Mucosa of stomach (tissue), 1 donor: ENCODE measurements around the gene JSRP1.

Experiments used
- H3K27me3 ChIP-seq: one replicate; pipeline ENCODE4 v1.7.0; 2013; ENCODE audit warnings: mild to moderate bottlenecking, low read length; ENCODE audit not compliant: control insufficient read depth, insufficient read depth
- H3K36me3 ChIP-seq: one replicate; pipeline ENCODE4 v1.7.0; 2013; ENCODE audit warnings: low read length; ENCODE audit not compliant: control insufficient read depth, insufficient read depth
- H3K4me1 ChIP-seq: one replicate; pipeline ENCODE4 v1.7.0; 2013; ENCODE audit warnings: mild to moderate bottlenecking, low read length; ENCODE audit not compliant: control insufficient read depth, insufficient read depth
- H3K4me3 ChIP-seq: one replicate; pipeline ENCODE4 v1.7.0; 2013; ENCODE audit warnings: low read length
- H3K9ac ChIP-seq: one replicate; pipeline ENCODE4 v1.7.0; 2013; ENCODE audit warnings: mild to moderate bottlenecking, low read length, moderate library complexity
- H3K9me3 ChIP-seq: one replicate; pipeline ENCODE4 v1.7.0; 2013; ENCODE audit warnings: mild to moderate bottlenecking, low read length, moderate library complexity; ENCODE audit not compliant: control insufficient read depth
- donor health status: Pancreatic carcinoma.

JSRP1 gene

DNA sequence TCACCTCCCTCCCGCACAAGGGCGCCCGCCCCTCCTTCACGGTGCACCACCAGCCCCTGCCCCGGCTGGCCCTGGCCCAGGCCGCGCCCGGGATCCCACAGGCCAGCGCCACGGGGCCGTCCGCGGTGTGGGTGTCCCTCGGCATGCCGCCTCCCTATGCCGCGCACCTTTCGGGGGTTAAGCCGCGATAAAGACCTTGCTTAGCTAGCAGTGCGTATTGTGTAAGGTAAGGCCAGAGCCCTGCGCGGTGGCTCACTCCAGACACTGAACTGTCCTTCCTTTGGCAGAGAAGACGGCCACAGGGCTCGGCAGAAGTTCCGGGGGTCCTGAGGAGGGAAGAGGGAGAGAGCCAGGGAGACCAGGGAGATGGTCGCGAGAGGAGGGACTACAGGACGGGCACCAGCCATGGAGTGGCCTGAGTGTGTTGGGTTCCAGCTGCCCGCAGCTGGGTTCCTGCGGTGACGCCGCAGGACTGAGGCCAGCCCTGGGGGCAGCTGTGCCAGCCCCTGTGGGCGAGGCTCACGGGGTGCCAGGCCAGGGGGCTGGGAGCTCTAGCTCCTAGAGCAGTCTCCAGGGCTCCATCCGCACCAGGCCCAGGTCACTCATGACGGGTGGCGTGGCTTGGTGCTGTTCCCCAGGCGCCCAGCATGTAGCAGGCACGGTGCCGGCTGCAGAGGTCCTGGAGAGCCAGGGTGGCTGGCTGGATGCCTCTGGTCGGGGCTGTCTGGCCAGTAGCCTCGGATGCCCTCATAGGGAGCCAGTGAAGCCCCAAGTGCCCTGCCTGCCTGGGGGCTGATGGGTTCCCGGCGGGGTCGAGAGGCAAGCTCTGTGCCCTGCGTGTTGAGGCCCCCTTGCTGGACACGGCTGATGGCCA is 27.8 kb downstream of the JSRP1 start:
- H3K36me3 ChIP-seq: peaks cover 19% of the 10 kb centered on the region

GRCh38 chr19:2227415-2228156 is 28.6 kb downstream of the JSRP1 start:
- H3K4me1 ChIP-seq: peaks cover 23% of the 10 kb centered on the region
- H3K9me3 ChIP-seq: no peaks in the 10 kb centered on the region
- peaks cover 19% of the 10 kb centered on the region for H3K36me3 ChIP-seq
- no peak overlapping the region for H3K9ac ChIP-seq
- H3K4me3 ChIP-seq: no peak overlapping the region
- no peaks in the 10 kb centered on the region for H3K27me3 ChIP-seq

More for the DNA sequence above, 27.8 kb downstream of the JSRP1 start:
- H3K9me3 ChIP-seq: no peaks in the 10 kb centered on the region
- H3K9ac ChIP-seq: no peak overlapping the region
- no peaks in the 10 kb centered on the region for H3K27me3 ChIP-seq
- H3K4me3 ChIP-seq: no peak overlapping the region
- peaks cover 26% of the 10 kb centered on the region for H3K4me1 ChIP-seq

GRCh38 chr19:2226840-2227360 is 29.3 kb downstream of the JSRP1 start:
- Histone ChIP-seq H3K27me3 (no peaks in the 10 kb centered on the region), H3K9ac (no peak overlapping the region), H3K9me3 (no peaks in the 10 kb centered on the region), H3K36me3 (peaks cover 19% of the 10 kb centered on the region), H3K4me3 (no peak overlapping the region), H3K4me1 (peaks cover 21% of the 10 kb centered on the region)

DNA sequence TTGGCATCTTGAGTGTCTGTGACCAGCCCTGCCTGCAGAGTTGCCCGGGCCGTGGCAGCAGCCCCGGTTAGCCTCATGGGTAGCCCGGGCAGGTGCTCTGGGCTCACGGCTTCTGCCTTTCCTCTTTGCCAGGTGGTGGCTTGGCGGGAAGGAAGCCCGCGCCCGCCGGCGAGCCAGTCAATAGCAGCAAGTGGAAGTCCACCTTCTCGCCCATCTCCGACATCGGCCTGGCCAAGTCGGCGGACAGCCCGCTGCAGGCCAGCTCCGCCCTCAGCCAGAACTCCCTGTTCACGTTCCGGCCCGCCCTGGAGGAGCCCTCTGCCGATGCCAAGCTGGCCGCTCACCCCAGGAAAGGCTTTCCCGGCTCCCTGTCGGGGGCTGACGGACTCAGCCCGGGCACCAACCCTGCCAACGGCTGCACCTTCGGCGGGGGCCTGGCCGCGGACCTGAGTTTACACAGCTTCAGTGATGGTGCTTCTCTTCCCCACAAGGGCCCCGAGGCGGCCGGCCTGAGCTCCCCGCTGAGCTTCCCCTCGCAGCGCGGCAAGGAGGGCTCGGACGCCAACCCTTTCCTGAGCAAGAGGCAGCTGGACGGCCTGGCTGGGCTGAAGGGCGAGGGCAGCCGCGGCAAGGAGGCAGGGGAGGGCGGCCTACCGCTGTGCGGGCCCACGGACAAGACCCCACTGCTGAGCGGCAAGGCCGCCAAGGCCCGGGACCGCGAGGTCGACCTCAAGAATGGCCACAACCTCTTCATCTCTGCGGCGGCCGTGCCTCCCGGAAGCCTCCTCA is 30.0 kb downstream of the JSRP1 start:
- Histone ChIP-seq H3K9ac (no peak overlapping the region), H3K36me3 (peaks cover 23% of the 10 kb centered on the region), H3K9me3 (no peaks in the 10 kb centered on the region), H3K27me3 (no peaks in the 10 kb centered on the region), H3K4me1 (peaks cover 14% of the 10 kb centered on the region), H3K4me3 (no peak overlapping the region)

GRCh38 chr19:2225415-2226050 is 30.7 kb downstream of the JSRP1 start:
- H3K4me1 ChIP-seq: peaks cover 9% of the 10 kb centered on the region
- H3K9me3 ChIP-seq: no peaks in the 10 kb centered on the region
- no peaks in the 10 kb centered on the region for H3K27me3 ChIP-seq
- no peak overlapping the region for H3K4me3 ChIP-seq
- H3K36me3 ChIP-seq: peaks cover 26% of the 10 kb centered on the region
- no peak overlapping the region for H3K9ac ChIP-seq

- H3K36me3 ChIP-seq: peaks cover 26% of the 10 kb centered on the region
- no peak overlapping the region for H3K9ac ChIP-seq
- H3K4me1 ChIP-seq: peaks cover 9% of the 10 kb centered on the region
- H3K4me3 ChIP-seq: no peak overlapping the region
- H3K27me3 ChIP-seq: no peaks in the 10 kb centered on the region
- H3K9me3 ChIP-seq: no peaks in the 10 kb centered on the region
Observed at GRCh38 chr19:2224754-2225349, 31.4 kb downstream of the JSRP1 start.

DNA sequence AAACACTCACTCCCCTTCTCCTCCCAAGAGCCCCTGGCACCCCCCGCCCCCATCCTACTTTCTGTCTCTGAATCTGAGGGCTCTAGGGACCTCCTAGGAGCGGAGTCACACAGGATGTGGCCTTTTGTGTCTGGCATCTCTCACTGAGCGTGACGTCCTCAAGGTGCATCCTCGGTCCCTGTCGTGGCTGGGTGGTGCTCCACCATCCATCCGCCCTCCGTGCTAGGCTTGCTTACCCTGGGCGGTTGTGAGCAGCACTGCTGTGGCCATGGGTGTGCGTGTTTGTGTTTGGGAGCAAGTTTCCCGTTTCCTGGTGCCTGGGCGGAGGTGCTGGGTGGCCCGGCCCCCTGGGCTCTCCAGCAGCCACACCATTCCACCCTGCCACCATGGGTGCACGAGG is 32.3 kb downstream of the JSRP1 start:
- Histone ChIP-seq H3K27me3 (no peaks in the 10 kb centered on the region), H3K9me3 (no peaks in the 10 kb centered on the region), H3K36me3 (peaks cover 22% of the 10 kb centered on the region), H3K4me1 (peaks cover 8% of the 10 kb centered on the region), H3K9ac (no peak overlapping the region), H3K4me3 (no peak overlapping the region)

DNA sequence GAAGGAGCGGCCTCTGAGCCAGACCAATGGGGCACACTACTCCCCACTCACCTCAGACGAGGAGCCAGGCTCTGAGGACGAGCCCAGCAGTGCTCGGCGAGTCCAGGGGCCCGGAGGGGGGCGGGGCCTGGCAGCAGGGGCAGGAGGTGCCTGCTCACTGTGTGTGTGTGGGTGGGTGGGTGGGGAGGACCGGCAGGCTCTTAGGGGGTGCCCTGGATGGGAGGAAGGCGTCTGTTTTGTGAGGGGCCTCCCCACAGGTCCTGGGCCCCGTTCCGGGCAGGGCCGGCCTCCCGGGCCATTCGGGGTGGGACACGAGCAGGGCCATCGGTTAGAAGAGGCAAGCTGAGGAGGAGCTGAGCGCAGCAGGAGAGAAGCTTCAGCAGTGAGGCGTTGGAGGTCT is 32.8 kb downstream of the JSRP1 start:
- Histone ChIP-seq H3K27me3 (no peaks in the 10 kb centered on the region), H3K36me3 (peaks cover 16% of the 10 kb centered on the region), H3K4me1 (peaks cover 4% of the 10 kb centered on the region), H3K9ac (no peak overlapping the region), H3K4me3 (no peak overlapping the region), H3K9me3 (no peaks in the 10 kb centered on the region)

DNA sequence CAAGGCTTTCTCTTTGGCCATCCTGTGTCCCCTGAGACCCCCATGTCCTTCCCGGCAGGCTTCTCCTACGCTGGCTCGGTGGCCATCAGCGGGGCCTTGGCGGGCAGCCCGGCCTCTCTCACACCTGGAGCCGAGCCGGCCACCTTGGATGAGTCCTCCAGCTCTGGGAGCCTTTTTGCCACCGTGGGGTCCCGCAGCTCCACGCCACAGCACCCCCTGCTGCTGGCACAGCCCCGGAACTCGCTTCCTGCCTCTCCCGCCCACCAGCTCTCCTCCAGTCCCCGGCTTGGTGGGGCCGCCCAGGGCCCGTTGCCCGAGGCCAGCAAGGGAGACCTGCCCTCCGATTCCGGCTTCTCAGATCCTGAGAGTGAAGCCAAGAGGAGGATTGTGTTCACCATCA is 34.3 kb downstream of the JSRP1 start:
- H3K4me1 ChIP-seq: peaks cover 4% of the 10 kb centered on the region
- H3K4me3 ChIP-seq: no peak overlapping the region
- no peaks in the 10 kb centered on the region for H3K27me3 ChIP-seq
- H3K9ac ChIP-seq: no peak overlapping the region
- peaks cover 21% of the 10 kb centered on the region for H3K36me3 ChIP-seq
- H3K9me3 ChIP-seq: no peaks in the 10 kb centered on the region

GRCh38 chr19:2221250-2221831 is 34.9 kb downstream of the JSRP1 start:
- H3K36me3 ChIP-seq: peaks cover 24% of the 10 kb centered on the region
- no peak overlapping the region for H3K4me3 ChIP-seq
- H3K9ac ChIP-seq: no peak overlapping the region
- peaks cover 7% of the 10 kb centered on the region for H3K4me1 ChIP-seq
- no peaks in the 10 kb centered on the region for H3K27me3 ChIP-seq
- H3K9me3 ChIP-seq: no peaks in the 10 kb centered on the region

DNA sequence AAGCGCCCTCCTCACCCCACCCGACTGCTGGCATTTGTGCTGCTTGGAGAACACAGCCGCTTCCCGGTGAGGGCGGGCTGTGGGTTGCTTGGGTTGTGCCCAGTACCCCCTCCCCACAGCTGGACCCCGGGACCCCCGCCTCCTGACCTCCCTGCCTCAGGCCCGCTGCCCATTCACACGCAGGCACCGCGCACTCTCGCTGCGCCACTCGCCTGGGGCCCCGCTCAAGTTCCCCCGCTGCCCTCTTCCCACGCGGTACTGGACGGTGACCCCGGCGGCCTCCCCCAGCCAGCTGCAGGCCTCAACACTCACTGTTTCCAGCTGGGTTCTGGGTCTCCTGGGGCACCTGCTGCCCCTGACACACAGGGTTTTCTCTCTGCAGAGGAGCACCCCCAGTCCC is 36.5 kb downstream of the JSRP1 start:
- Histone ChIP-seq H3K36me3 (peaks cover 39% of the 10 kb centered on the region), H3K27me3 (no peaks in the 10 kb centered on the region), H3K9me3 (no peaks in the 10 kb centered on the region), H3K4me3 (no peak overlapping the region), H3K4me1 (peaks cover 12% of the 10 kb centered on the region), H3K9ac (no peak overlapping the region)
